RWPE1 (cell line): ENCODE data around the gene TCF12.

ENCODE experiments used
- CTCF ChIA-PET: fragments of 350-600 bp; sonication (Branson Sonifier 250); formaldehyde crosslinking; extraction: SDS; loops from one replicate; lab custom pipeline; 2021; lab: Yijun Ruan, JAX
- POLR2A ChIA-PET: fragments of 400-600 bp; formaldehyde crosslinking; extraction: SDS; loops from one replicate; lab custom pipeline; 2020; ENCODE audit warnings: antibody characterized with exemption; ENCODE audit not compliant: low non-redundant PET; lab: Yijun Ruan, JAX
- DNase-seq: peaks from one replicate; pipeline ENCODE4 v3.0.0; 2012; ENCODE audit warnings: low spot score
- H3K27ac ChIP-seq: fragments of 450-650 bp; 2 replicates; pipeline ENCODE4 v1.5.1; 2017
- TF ChIP-seq, protein P1 (sequence below): fragments of 450-650 bp; conservative IDR thresholded peaks from 2 replicates; pipeline ENCODE4 v1.5.1; 2017; ENCODE audit warnings: low read depth, mild to moderate bottlenecking

The TCF12 gene

DNA sequence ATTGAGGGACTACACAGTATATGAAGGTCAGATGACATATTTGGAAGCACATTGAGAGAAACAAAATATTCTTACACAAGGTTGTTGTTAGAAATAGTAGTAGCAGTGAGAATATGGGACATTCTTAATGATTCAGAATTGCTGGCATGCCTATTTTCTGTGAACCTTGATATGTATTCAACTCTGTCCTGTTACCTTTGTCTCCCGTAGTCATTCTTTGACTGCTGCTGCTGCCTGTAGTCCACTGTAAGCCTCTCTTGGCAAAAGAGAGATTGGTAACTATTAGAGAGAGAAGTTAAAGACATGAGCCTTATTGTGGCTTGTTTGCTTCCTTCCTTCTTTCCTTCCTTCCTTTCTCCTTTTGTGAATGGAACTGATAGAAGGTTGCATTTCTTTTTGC, 64.5 kb downstream of the TCF12 start:
- ChIA-PET CTCF (no interaction called here), POLR2A (no interaction called here)
- TF ChIP-seq, protein P1, sequence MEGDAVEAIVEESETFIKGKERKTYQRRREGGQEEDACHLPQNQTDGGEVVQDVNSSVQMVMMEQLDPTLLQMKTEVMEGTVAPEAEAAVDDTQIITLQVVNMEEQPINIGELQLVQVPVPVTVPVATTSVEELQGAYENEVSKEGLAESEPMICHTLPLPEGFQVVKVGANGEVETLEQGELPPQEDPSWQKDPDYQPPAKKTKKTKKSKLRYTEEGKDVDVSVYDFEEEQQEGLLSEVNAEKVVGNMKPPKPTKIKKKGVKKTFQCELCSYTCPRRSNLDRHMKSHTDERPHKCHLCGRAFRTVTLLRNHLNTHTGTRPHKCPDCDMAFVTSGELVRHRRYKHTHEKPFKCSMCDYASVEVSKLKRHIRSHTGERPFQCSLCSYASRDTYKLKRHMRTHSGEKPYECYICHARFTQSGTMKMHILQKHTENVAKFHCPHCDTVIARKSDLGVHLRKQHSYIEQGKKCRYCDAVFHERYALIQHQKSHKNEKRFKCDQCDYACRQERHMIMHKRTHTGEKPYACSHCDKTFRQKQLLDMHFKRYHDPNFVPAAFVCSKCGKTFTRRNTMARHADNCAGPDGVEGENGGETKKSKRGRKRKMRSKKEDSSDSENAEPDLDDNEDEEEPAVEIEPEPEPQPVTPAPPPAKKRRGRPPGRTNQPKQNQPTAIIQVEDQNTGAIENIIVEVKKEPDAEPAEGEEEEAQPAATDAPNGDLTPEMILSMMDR, result no peak
- no peak overlapping the region for H3K27ac ChIP-seq
- no peak for DNase-seq

DNA sequence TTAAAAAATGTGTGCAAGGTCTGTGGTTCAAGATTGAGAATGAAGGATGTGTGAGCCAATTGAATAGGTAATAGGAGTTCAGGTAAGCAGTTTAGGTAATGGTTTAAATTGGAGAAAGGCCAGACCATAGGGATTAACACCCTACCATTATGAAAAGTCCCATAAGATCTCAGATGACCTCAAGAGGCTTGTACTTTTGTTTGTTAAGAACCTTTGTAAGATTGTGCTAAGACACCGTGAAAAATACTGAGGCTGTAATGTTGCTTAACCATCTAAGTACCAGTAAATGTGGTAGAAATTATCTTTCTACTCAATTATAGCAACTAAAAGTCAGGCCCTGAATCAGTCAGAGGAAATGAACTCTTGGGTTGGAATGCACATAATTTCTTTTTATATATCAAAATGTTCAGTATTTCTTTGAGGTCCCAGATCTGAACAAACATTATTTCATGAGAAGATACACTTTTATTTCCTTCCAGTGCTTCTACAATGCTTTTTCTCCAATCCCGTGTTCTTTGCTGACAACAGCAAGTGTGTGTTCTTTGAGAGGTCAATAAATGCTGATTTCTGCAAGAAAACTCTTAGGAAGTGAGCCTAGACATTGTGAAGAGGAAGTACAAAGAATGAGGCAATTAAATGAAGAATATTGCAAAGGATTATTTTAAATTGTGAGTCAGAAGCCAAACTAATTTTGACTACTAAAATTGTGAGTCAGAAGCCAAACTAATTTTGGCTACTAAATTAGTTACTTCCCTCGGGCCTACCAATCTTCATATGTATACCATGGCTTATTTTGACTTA, 66.4 kb downstream of the TCF12 start:
- H3K27ac ChIP-seq, result no peak overlapping the region
- ChIA-PET CTCF (interaction anchor here (0.7 kb wide), 1 partner anchor 7 kb away, joined by 3 read pairs; no protein-coding TSS in a partner anchor), POLR2A (no interaction called here)
- TF ChIP-seq, protein P1, result no peak
- no peak for DNase-seq

DNA sequence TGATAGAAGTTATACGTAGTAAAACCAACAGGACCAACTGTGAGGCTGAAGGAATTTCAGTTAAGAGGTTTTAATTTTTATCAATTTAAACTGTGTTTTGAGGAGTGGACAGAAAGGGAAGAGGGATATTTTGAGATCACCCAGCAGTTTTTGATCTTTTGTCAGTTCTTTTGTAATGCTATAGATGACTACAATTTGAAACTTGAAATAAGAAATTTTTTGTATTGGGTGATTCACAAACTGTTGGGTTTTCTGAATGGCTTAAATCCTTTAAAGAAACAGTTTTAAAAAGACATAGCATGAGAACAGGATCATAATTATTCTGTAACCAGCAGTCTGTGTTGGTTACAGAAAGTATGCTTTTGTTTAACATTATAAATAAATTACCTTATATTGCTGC, 67.4 kb downstream of the TCF12 start:
- no peak overlapping the region for H3K27ac ChIP-seq
- ChIA-PET POLR2A (no interaction called here), CTCF (interaction anchor here (0.5 to 0.7 kb wide), 2 partner anchors 8 to 35 kb away, joined by 3 read pairs; no protein-coding TSS in a partner anchor)
- TF ChIP-seq, protein P1, result no peak
- no peak for DNase-seq

DNA sequence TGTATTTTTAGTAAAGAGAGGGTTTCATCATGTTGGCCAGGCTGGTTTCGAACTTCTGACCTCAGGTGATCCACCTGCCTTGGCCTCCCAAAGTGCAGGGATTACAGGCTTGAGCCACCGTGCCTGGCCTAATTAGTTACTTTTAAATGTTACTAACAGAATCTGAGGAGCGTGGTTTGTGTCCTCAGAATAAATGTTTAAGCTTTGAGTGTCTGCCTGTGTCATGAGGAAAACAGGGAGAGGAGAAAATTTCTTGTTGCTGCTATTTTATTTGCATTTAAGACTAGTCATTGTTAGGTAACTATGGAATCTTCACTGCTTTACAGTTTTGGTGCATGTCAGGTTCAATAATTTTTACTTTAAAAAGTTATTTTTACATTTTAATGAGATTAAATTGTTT, 68.8 kb downstream of the TCF12 start:
- CTCF ChIA-PET, result no interaction called here
- H3K27ac ChIP-seq, result no peak overlapping the region
- POLR2A ChIA-PET, result no interaction called here
- DNase-seq, result no peak
- TF ChIP-seq, protein P1, result no peak

DNA sequence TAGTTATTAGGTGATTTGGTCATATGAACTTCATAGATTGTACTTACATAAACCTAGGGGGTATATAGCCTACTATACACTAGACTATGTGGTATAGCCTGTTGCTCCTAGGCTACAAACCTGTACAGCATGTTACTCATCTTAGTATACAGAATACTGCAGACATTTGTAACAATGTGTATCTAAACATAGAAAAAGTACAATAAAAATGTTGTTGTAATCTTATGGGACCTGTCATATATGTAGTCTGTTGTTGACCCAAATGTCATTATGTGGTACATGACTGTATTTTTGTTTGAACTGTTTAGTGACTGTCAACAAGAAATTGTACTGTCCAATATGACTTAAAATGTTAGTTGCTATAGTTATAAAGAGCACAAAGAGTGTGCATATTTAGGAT, 69.8 kb downstream of the TCF12 start:
- ChIA-PET POLR2A (no interaction called here), CTCF (no interaction called here)
- DNase-seq, result no peak
- TF ChIP-seq, protein P1, result no peak
- no peak overlapping the region for H3K27ac ChIP-seq

DNA sequence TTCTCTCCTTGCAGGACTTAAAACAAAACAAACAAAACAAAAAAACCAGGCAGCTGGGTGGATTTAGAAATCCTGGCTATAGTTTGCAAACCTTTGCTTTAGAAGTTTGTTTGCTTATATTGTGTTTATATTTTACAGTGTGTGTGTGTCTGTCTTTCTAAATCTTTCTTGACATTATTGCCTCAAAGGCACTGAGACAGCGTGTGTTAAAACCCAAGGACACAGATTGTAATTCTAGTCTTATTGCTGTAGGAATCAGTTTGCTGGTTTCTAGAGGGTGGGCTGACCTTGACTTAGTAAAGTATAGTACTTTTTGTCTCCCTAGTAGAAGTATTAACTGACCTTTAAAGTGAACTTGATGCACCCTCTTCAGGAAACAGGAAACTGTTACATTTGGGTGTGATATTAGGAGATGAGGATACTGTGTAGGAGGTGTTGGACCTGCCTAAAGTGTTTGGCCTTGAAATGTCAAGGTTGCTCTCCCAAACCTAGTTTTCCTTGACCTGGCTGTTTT, 71.0 kb downstream of the TCF12 start:
- ChIA-PET POLR2A (no interaction called here), CTCF (no interaction called here)
- TF ChIP-seq, protein P1, result no peak
- no peak for DNase-seq
- H3K27ac ChIP-seq, result no peak overlapping the region
